OCI-LY3 (cell line): Measurements from ENCODE around the gene CASR.

Source experiments
- EZH2phosphoT487 ChIP-seq: fragments of 200-600 bp; shearing (Covaris generic); IDR thresholded peaks from 2 replicates; pipeline ENCODE4 v1.6.1; 2018; ENCODE audit warnings: antibody characterized with exemption, mixed run types, low read depth
- TF ChIP-seq, protein P1 (sequence below): fragments of 200-600, 300-600 bp; sonication (generic); IDR thresholded peaks from 2 replicates; pipeline ENCODE4 v1.5.1; 2014; ENCODE audit warnings: antibody characterized with exemption, low read length, low read depth

DNA sequence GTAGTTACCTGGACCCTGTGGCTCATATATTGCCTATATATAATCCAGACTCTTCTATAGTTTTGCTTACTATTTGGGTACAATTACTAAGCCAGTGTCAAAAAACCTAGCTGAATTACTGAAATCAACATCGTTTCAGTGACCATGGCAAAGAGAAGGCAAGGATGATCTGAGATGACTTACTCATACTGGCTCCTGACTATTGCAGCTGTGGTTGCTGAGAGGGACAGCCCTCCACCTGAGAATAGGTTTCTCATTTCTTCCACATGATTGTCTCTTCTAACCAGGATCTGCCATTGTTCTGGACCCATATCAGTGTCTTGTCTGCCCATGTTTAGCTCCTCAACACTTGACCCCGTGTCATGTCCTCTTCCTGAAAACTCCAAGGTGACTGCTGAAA lies 30.2 kb downstream of the CASR start:
- TF ChIP-seq, protein P1, sequence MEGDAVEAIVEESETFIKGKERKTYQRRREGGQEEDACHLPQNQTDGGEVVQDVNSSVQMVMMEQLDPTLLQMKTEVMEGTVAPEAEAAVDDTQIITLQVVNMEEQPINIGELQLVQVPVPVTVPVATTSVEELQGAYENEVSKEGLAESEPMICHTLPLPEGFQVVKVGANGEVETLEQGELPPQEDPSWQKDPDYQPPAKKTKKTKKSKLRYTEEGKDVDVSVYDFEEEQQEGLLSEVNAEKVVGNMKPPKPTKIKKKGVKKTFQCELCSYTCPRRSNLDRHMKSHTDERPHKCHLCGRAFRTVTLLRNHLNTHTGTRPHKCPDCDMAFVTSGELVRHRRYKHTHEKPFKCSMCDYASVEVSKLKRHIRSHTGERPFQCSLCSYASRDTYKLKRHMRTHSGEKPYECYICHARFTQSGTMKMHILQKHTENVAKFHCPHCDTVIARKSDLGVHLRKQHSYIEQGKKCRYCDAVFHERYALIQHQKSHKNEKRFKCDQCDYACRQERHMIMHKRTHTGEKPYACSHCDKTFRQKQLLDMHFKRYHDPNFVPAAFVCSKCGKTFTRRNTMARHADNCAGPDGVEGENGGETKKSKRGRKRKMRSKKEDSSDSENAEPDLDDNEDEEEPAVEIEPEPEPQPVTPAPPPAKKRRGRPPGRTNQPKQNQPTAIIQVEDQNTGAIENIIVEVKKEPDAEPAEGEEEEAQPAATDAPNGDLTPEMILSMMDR = no peak
- TF ChIP-seq EZH2phosphoT487 = no peak
